ENCODE results near the gene AASDHPPT.

The AASDHPPT gene

DNA sequence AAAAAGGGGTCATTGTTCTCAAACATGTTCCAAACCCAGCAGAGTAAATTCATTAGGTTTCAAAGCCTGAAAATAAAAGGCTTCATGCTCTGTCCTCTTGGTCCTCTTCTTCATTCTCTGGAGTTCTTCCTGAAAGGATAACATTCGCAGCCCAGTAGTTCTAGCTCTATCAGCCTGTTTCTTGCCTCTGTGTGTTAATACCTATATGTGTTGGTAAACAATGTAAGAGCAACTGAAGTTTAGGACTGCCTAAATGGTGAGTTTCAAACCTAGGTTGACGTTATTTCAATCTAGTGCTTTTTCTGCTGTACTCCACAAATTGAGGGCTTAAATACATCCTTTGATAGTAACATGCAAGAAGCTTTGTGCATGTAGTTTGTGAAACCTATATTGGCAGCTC, 9.4 kb downstream of the AASDHPPT start:
- no peak for DNase-seq

- DNase-seq = peak in 3 of 5 donors; percentile 20 to 40 (median 24)
These were observed 10.5 kb downstream of the AASDHPPT start for GRCh38 chr11:106087815-106088435.

DNA sequence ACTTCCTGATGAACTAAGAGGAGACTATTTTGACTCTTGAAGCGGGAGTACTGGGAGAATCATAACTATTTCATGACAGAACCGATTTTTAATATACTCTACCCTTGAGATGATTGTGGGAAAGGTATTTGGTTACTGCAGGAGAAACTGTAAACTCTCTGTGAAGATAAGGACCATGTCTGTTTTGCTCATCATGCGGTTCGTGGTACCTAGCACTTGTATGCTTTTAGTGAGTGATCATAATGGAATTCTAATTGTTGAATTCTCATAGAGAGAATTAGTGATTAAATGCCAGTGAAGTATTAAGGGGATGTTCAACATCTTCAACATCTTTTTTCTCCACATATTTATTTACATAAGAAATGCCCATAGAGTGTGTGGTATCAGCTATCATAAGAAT, 11.4 kb downstream of the AASDHPPT start:
- DNase-seq = no peak

DNA sequence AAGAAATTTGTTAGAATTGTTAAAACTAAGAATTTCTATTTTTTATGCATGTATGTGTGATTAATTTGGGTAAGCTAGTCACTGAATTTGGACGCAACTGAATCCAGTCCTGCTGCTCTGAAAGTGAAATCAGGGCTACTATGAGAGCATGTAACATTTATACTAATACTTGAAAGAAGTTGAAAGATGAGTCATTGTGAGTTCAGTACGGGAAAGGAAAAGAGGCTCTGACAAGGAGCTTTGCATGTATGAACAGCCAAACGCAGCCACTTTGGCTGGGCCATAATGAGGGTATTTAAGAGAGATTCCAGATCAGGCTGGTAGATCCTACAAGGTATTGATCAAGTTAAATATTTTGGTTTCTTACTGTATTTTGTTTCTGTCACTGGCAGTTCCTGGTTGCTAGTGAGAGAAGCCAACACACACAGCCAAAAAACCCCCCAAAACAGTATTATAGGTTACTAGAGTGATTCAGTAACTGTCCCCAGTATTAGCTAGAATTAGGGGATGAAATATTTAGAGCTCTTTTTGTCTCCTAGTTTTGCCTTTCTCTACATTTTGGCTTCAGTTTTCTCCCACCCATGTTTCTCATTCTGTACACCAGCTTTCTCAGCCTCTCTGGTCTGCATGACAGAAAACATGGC, 14.1 kb downstream of the AASDHPPT start:
- peak in 1 of 5 donors; percentile 76 for DNase-seq

- DNase-seq = no peak
These were observed 15.0 kb downstream of the AASDHPPT start for GRCh38 chr11:106092446-106092845.

- DNase-seq = no peak
These were observed 21.6 kb downstream of the AASDHPPT start for GRCh38 chr11:106098893-106099553.

DNA sequence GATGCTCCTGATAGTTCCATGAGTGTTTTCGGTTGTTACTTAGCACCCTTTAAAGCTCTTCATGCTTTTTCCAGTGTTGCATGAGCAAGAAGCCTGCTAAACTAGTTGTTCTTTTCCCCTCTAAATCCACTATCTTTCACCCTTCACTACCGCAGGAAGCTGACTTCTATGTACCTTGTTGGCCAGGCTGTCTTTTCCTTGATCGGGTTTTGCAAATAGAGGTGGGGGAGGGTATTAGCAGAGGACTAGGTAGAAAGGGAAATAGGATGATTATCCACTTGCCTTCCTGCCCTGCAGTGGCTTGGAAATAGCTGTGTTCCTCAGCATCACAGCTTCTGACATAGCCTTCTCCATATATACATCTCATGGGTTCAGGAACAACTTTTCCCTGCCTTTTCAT, 23.9 kb downstream of the AASDHPPT start:
- no peak for DNase-seq

GRCh38 chr11:106101819-106102218, 24.4 kb downstream of the AASDHPPT start:
- no peak for DNase-seq

DNA sequence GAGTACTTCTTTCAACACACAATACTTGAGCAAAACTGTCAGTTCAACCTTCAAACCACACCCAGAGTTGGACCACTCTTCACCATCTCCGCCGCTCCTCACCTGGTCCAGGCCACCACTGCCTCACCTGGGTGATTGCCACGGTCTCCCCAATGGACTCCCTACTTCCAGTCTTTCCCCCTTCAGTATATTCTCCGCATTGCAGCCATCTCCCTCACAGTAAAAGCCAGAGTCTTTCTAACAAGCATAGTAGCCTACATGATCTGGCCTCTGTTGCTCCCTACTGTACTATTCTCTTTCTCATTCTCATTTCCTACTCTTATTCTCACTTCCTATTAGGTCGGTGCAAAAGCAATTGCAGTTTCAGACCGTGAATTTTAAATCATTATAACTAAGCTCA, 28.5 kb downstream of the AASDHPPT start:
- no peak for DNase-seq

DNA sequence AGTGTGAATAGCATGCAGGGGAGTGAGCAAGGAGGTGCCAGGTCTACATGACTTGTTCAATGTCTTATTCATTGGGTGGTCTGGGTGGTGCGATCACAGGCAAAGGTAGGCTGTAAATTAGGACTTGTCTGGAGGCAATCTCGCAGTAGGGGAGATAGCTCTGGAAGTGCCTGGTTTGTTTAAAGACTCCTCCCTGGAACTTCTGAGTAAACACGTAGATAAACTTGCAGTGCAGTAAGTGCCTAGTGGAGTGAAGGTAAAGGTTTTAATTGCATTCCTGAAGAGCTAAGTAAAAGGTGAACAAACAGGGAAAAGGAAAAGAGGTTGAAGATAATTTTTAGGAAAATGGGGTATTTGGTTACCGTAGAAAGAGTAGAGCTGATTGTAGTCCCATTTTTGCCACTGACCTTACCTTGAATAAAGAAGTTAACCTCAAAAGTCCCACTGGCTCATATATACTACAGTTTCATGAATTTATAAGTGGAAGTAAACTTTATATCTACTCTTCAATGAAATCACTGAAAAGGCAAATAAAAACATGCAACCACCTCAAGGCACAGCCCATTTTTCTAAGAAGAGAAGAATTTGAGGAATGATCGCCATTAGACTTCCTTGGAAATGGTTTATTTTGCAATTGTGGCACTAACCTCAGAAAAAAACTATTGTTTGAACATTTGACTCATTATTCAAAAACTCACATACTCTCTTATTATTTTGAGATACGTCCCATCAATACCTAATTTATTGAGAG, 44.3 kb downstream of the AASDHPPT start:
- DNase-seq = no peak

- no peak for DNase-seq
These were observed 50.1 kb downstream of the AASDHPPT start for GRCh38 chr11:106127604-106128003.

DNA sequence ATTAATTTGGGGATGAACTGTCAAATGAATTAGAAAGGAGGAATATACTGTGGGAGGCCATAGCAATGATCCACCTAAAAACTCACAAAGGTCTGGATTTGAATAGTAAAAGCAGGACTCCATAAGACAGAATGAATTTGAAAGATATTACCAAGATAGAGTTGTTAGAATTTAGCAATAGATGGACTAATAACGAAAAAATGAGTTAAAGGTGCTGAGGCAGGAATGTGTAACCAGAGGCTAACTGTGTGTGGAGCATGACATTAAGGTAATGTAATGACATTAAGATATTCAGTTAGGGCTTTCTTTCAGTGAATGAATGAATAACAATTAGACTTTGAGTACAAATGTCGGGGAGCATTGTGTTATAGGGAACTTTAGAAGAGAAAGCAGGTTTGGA, 51.3 kb downstream of the AASDHPPT start:
- DNase-seq = no peak

GRCh38 chr11:106131998-106132397, 54.5 kb downstream of the AASDHPPT start:
- DNase-seq = no peak

DNA sequence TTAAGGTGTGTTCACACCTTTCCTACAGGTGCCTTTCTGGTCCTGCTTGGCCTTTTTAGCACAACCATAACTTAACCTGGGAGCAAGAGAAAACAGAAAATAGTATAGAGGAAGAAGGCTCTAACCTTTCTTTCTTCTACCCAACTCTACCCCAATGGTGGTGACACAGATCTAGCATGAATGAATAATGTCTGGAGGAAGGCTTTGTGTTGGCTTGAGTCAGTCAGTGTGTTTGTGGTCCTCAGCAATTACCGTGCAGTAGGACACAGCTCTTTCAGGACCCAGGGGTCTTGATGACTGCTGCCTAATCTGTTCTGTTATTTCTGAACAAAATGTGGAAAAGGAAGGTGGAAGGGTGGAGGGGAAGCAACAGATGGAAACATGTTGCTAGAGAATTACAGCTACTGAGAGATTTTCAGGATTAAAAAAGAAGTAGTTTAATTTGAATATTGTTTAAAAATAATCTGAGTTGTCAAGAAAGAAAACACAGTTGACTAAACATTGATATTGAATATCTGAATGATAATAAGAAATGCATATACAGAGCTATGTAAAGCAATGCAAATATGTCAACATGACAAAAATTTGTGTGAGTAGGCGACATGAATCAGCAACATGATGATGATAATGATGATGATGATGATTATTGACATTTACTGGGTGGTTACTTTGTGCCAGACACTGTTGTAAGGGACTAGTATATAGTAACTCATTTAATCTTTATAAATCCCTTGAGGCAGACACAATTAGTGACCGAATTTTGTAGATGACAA, 55.3 kb downstream of the AASDHPPT start:
- DNase-seq = no peak

GRCh38 chr11:106133529-106133928, 56.1 kb downstream of the AASDHPPT start:
- DNase-seq = no peak

- no peak for DNase-seq
These were observed 59.6 kb downstream of the AASDHPPT start for GRCh38 chr11:106137061-106137460.

- DNase-seq = no peak
These were observed 60.3 kb downstream of the AASDHPPT start for GRCh38 chr11:106137758-106138157.

Data from T-helper 1 cell (primary cell).